ENCODE data around the gene CDK19.
"Not testable (repeated sequence)": the region's sequence is repeated elsewhere in the genome, so short reads cannot be mapped to it uniquely, and the experiment has no call there.

Gene CDK19

DNA sequence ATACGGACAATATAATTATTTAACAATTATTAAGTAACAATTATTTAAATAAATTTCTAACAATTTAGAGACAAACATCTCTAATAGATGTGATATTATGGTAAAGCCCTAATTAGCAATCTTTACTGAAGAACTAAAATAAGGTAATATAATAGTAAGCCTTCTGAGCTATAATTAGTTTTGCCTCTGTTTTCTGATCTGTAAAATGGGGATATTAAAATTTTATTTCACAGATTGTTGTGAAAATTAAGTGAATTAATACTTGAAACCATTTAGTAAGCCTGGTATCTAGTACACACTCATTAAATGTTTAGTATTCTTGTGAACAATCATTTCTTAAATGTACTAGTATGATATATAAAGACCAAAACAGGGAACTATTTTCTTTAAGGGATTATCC lies 70.3 kb downstream of the CDK19 start:
- TF ChIP-seq FOXM1 (IDR thresholded peaks at IDR 0.05; ENCODE audit: borderline replicate concordance), result no peak
- no peak for DNase-seq (ENCODE audit: extremely low spot score)
- POLR2A ChIA-PET, result no interaction called here
- CTCF ChIA-PET, result no interaction called here

GRCh38 chr6:110742552-110742951 lies 72.7 kb downstream of the CDK19 start:
- peak; percentile 26; the same call in 1 of the 2 replicates for TF ChIP-seq CTBP1 (IDR thresholded peaks at IDR 0.05; ENCODE audit: borderline replicate concordance)
- TF ChIP-seq PKNOX1 (IDR thresholded peaks at IDR 0.05), result peak; percentile 69
- DNase-seq (ENCODE audit: extremely low spot score); CTCF ChIA-PET; POLR2A ChIA-PET: not testable (repeated sequence)

- no peak for DNase-seq (ENCODE audit: extremely low spot score)
- ChIA-PET CTCF (interaction anchor here (0.7 kb wide), 1 partner anchor 23 kb away, joined by 3 read pairs; no protein-coding TSS in a partner anchor), POLR2A (no interaction called here)
- TF ChIP-seq BHLHE40 (IDR thresholded peaks at IDR 0.05; ENCODE audit: borderline replicate concordance) (no peak), TARDBP (IDR thresholded peaks at IDR 0.05) (no peak), SUZ12 (IDR thresholded peaks at IDR 0.05) (no peak), NFRKB (IDR thresholded peaks at IDR 0.05) (no peak), HDGF (IDR thresholded peaks at IDR 0.05; ENCODE audit: borderline replicate concordance) (no peak), ELF4 (IDR thresholded peaks at IDR 0.05) (no peak), FOXK2 (IDR thresholded peaks at IDR 0.05) (no peak), LEF1 (IDR thresholded peaks at IDR 0.05; ENCODE audit: borderline replicate concordance) (no peak), CTBP1 (IDR thresholded peaks at IDR 0.05; ENCODE audit: borderline replicate concordance) (no peak), FOXA1 (IDR thresholded peaks at IDR 0.05) (no peak), L3MBTL2 (conservative IDR thresholded peaks at IDR 0.05) (no peak), ZNF384 (IDR thresholded peaks at IDR 0.05) (no peak), FOXM1 (IDR thresholded peaks at IDR 0.05; ENCODE audit: borderline replicate concordance) (no peak)
Observed at GRCh38 chr6:110741517-110741916, 73.8 kb downstream of the CDK19 start.

DNA sequence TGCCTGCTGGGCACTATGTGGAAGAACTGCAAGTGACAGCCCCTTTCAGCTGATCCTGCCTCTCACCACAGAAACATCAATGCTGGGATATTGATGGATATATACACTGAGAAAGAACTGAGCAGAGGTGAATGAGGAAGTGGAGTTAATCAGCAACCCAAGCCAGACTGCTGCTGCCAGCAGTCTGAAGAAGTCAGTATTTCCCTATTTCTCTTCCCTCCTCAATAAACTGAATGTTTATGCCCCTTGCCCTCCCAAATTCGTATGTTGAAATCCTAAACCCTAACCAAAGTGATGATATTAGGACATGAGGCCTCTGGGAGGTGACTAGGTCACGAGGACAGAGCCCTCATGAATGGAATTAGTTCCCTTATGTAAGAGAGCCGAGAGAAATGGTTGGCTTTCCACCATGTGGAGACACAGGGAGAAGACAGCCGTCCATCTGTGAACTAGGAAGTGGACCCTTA lies 76.3 kb downstream of the CDK19 start:
- ChIA-PET CTCF (interaction anchor here (0.6 kb wide), 2 partner anchors 20 to 30 kb away, joined by 3 read pairs; no protein-coding TSS in a partner anchor), POLR2A (no interaction called here)
- DNase-seq (ENCODE audit: extremely low spot score), result no peak
- TF ChIP-seq FOXM1 (IDR thresholded peaks at IDR 0.05; ENCODE audit: borderline replicate concordance) (no peak), L3MBTL2 (conservative IDR thresholded peaks at IDR 0.05) (no peak), ZNF384 (IDR thresholded peaks at IDR 0.05) (no peak), TARDBP (IDR thresholded peaks at IDR 0.05) (no peak), PKNOX1 (IDR thresholded peaks at IDR 0.05) (no peak), SP1 (IDR thresholded peaks at IDR 0.05) (no peak), FOXK2 (IDR thresholded peaks at IDR 0.05) (no peak), ELF4 (IDR thresholded peaks at IDR 0.05) (no peak), FOXA1 (IDR thresholded peaks at IDR 0.05) (no peak), LEF1 (IDR thresholded peaks at IDR 0.05; ENCODE audit: borderline replicate concordance) (no peak), ARNT (IDR thresholded peaks at IDR 0.05) (no peak), CTBP1 (IDR thresholded peaks at IDR 0.05; ENCODE audit: borderline replicate concordance) (no peak), NFRKB (IDR thresholded peaks at IDR 0.05) (no peak), SUZ12 (IDR thresholded peaks at IDR 0.05) (no peak), BHLHE40 (IDR thresholded peaks at IDR 0.05; ENCODE audit: borderline replicate concordance) (no peak), HDGF (IDR thresholded peaks at IDR 0.05; ENCODE audit: borderline replicate concordance) (no peak)

- POLR2A ChIA-PET, result no interaction called here
- no peak for DNase-seq (ENCODE audit: extremely low spot score)
- CTCF ChIA-PET, result no interaction called here
- TF ChIP-seq ZNF384 (IDR thresholded peaks at IDR 0.05), result no peak
- no peak for TF ChIP-seq HDGF (IDR thresholded peaks at IDR 0.05; ENCODE audit: borderline replicate concordance)
Observed at GRCh38 chr6:110735666-110736065, 79.6 kb downstream of the CDK19 start.

DNA sequence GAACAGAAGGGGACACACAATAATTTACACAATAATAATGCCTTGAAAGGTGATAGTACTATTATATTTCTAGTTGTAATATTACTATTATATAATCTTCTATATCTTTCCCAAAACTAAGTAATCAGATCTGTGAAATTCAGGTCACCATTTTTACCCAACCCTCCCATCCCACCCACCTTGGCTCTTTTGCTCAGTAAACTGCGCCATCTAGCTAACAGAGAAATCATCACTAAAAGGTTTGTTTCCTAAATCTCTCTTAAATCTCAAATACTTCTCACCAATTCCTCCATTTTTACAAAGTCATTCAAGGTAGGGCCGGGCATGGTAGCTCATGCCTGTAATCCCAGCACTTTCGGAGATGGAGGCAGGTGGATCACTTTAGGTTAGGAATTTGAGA lies 83.4 kb downstream of the CDK19 start:
- POLR2A ChIA-PET, result interaction anchor here (1.0 to 1.6 kb wide), 2 partner anchors 142 to 227 kb away, joined by 3 to 4 read pairs; partner anchors contain the start of genes AMD1 and GTF3C6
- DNase-seq (ENCODE audit: extremely low spot score), result no peak
- no peak for TF ChIP-seq HDGF (IDR thresholded peaks at IDR 0.05; ENCODE audit: borderline replicate concordance)
- no peak for TF ChIP-seq ZNF384 (IDR thresholded peaks at IDR 0.05)
- TF ChIP-seq ELF4 (IDR thresholded peaks at IDR 0.05), result no peak
- TF ChIP-seq ARNT (IDR thresholded peaks at IDR 0.05), result no peak
- CTCF ChIA-PET, result interaction anchor here (0.6 kb wide), 2 partner anchors 19 to 1990 kb away, joined by 3 to 4 read pairs; no protein-coding TSS in a partner anchor

- CTCF ChIA-PET, result no interaction called here
- POLR2A ChIA-PET, result interaction anchor here (1.6 kb wide), 1 partner anchor 227 kb away, joined by 3 read pairs; the partner anchor contains the start of gene GTF3C6
- no peak for DNase-seq (ENCODE audit: extremely low spot score)
- TF ChIP-seq FOXK2 (IDR thresholded peaks at IDR 0.05), result no peak
- TF ChIP-seq SP1 (IDR thresholded peaks at IDR 0.05), result no peak
- no peak for TF ChIP-seq ZNF384 (IDR thresholded peaks at IDR 0.05)
- no peak for TF ChIP-seq TARDBP (IDR thresholded peaks at IDR 0.05)
- no peak for TF ChIP-seq CTBP1 (IDR thresholded peaks at IDR 0.05; ENCODE audit: borderline replicate concordance)
- TF ChIP-seq HDGF (IDR thresholded peaks at IDR 0.05; ENCODE audit: borderline replicate concordance), result no peak
- no peak for TF ChIP-seq ARNT (IDR thresholded peaks at IDR 0.05)
- no peak for TF ChIP-seq LEF1 (IDR thresholded peaks at IDR 0.05; ENCODE audit: borderline replicate concordance)
- TF ChIP-seq L3MBTL2 (conservative IDR thresholded peaks at IDR 0.05), result no peak
- TF ChIP-seq ELF4 (IDR thresholded peaks at IDR 0.05), result no peak
- no peak for TF ChIP-seq PKNOX1 (IDR thresholded peaks at IDR 0.05)
Observed at GRCh38 chr6:110731196-110731595, 84.1 kb downstream of the CDK19 start.

Measured in HEK293T (cell line).